Coronary artery (tissue), 2 donors: ENCODE measurements around the gene LPO.

Experiments used
- DNase-seq: peaks from one replicate; pipeline ENCODE4 v3.0.0-alpha.2; 2017; ENCODE audit warnings: low spot score
- H3K27ac ChIP-seq, 2 donors: fragments of 200-600 bp; sonication (generic); one replicate each; pipeline ENCODE4 v1.5.1; 2016 to 2019
- H3K4me3 ChIP-seq: fragments of 200-600 bp; sonication (generic); 2 replicates; pipeline ENCODE4 v1.5.1; 2016; ENCODE audit warnings: mild to moderate bottlenecking, moderate library complexity
- TF ChIP-seq, protein P1 (sequence below): fragments of 200-600 bp; sonication (generic); IDR thresholded peaks from one replicate; pipeline ENCODE4 v1.5.1; 2019; ENCODE audit warnings: antibody characterized with exemption

LPO gene

DNA sequence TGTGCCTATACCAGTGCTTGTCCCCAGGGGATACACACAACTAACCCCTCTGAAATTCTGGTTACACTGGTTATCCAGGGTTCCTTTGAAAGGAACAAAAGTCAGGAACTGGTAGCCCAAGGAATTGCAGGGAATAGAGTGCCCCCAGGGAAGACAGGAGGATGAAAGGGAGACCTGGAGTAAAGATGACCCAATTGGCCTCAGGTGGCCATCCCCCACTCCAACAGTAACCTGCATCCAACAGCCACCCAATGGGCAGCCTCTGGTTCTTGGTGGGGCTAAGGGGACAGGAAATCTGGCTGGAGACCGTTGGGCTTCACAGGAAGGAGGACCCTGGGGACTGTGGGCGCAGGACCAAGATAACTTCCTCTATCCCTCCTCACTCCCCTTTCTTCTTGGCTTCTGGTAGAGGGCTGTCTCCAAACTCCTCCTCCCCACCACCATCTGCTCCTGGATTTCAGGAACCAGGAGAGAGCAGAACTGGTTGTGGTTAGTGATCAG is 43.2 kb downstream of the LPO start:
- TF ChIP-seq, protein P1, sequence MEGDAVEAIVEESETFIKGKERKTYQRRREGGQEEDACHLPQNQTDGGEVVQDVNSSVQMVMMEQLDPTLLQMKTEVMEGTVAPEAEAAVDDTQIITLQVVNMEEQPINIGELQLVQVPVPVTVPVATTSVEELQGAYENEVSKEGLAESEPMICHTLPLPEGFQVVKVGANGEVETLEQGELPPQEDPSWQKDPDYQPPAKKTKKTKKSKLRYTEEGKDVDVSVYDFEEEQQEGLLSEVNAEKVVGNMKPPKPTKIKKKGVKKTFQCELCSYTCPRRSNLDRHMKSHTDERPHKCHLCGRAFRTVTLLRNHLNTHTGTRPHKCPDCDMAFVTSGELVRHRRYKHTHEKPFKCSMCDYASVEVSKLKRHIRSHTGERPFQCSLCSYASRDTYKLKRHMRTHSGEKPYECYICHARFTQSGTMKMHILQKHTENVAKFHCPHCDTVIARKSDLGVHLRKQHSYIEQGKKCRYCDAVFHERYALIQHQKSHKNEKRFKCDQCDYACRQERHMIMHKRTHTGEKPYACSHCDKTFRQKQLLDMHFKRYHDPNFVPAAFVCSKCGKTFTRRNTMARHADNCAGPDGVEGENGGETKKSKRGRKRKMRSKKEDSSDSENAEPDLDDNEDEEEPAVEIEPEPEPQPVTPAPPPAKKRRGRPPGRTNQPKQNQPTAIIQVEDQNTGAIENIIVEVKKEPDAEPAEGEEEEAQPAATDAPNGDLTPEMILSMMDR: no peak
- no peak overlapping the region for H3K27ac ChIP-seq
- H3K4me3 ChIP-seq: no peak overlapping the region
- no peak for DNase-seq

DNA sequence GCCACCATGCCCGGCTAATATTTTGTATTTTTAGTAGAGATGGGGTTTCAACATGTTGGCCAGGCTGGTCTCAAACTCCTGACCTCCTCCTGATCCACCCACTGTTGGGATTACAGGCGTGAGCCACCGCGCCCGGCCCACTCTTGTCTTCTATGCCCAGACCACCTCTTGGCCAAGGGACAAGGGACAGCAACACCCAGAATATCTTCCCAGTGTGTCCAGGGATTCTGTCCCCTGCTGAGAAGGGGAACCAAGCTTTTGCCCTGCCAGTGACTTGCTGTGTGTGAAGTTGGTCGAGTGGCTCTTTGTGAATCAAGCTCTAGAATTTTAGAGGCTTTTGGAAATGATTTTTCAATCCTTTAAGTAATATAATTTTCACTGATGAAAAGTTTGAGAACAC is 44.1 kb downstream of the LPO start:
- H3K4me3 ChIP-seq: no peak overlapping the region
- TF ChIP-seq, protein P1: no peak
- no peak overlapping the region for H3K27ac ChIP-seq
- no peak for DNase-seq

DNA sequence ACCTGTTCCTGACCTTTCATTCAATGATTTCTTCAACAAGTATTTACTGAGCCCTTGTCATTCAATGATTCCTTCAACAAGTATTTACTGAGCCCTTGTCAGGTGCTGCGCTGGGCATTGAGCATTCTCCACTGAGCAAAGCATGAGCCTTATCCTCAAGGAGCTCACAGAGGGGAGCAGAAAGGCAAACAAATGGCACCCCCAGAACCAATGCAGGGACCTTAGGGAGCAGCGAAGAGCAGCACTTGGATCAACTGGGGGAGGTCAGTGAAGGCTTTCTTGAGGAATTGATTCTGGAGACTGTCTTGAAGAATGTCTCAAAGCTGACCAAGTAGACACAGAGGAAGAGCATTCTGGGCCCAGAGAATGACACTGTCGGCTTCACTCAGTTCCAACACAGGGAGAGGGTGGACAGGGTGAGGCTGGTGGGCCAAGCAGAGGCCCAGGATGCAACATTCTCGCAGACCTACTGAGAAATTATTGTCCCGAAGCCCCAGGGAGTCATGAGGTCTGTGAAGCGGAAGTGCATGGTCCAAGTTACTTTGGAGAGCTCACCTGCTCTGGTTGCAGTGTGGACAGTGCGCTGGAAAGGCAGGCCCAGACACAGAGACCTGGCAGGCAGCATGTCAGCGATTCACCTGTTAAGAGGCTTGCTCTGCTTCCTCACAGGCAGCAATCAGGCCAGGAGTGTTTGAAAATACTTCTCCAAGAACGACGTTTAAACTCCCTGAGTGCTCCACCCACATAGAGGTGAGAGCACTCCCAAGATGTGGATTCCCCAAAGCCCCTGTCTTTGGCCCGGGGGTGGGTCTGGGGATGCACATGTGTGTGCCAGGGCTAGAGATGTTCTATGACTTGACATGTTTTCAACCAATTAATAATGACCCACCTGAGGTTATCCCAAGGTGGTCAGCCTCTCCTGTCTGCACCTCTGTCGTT is 45.6 kb downstream of the LPO start:
- DNase-seq: no peak
- TF ChIP-seq, protein P1: no peak
- H3K27ac ChIP-seq: no peak overlapping the region
- H3K4me3 ChIP-seq: no peak overlapping the region

DNA sequence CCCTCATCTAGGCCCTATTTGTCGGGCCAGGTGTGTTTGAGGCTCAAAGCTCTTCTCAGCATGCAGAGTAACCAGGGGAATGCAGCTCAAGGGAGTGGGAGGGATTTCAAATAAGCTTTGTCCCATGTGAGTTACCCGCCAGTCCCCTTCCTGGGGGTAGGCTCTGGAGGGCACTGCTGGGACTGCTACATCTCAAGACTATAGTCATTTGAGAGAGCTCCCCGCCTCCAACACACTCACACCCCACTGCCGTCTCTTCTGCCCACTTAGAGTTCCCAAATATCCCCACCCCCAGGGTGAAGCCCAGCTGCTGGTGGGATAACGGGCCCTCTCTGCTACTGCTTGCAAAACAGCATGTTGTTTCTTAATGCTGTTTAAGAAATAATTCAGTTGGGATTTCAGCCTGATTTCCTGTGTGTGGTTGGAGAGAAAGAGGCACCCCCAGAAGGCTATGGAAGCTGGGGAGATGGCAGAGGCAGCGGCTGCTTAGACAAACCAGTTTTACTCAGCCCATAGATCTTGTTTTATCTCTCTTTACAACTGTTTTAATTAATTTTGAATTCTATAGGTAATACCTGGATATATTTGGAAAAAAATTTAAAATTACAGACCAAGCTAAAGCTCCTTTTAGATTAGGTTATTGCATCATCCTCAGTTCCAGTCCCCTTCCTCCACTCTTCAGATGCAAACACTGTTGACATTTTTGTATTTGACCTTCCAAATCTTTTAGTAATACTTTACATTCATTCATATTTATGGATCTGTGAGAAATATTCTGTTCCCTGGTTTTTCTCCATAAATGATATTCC is 46.4 kb downstream of the LPO start:
- H3K4me3 ChIP-seq: no peak overlapping the region
- TF ChIP-seq, protein P1: no peak
- DNase-seq: no peak
- H3K27ac ChIP-seq: no peak overlapping the region

DNA sequence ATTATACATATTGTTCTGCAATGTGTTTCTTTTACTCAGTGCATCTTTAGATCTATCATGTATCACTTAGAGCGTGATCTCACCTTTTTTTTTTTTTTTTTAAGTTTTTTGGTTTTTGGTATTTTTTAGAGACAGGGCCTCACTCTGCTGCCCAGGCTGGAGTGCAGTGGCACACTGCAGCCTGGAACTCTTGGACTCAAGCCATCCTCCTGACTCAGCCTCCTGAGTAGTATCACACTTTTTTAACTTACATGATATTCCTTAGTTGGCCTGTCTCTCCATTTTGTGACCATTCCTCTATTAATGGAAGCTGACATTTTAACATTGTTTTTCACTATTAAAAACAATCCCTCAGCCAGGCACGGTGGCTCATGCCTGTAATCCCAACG is 47.0 kb downstream of the LPO start:
- Histone ChIP-seq H3K27ac (no peak overlapping the region), H3K4me3 (no peak overlapping the region)
- no peak for DNase-seq
- TF ChIP-seq, protein P1: no peak

DNA sequence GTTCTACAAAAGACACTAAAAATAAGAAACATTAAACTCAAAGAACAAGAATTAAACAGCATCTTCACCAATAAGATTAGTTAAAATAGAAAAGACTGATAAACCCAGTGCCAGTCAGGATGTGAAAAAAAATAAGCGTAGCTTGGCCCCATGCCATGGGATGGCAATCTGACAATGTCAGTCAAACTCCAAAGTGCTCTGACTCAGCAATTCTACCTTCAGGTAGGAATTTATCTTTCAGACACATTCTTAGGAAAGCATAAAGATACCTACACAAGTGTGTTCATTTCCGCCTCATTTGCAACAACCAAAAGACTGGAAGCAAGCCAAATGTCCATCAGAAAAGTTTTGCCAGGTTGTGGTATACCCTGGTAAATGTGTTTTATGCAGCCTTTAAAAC is 51.5 kb downstream of the LPO start:
- Histone ChIP-seq H3K4me3 (no peak overlapping the region), H3K27ac (no peak overlapping the region)
- DNase-seq: no peak
- TF ChIP-seq, protein P1: no peak
